Occipital lobe (tissue), 2 donors: ENCODE data around the gene ST6GALNAC4. TPM values are rescaled to one million over a fixed set of nuclear protein-coding genes. Genes with fewer than 3 reads are reported as not detected.

Experiments
- DNase-seq: peaks from one replicate; lab custom pipeline; 2025; lab: John Stamatoyannopoulos, UW
- total RNA-seq: library from RNA; depleted of rRNA; stranded (reverse); fragments of >200 nt; gene quantifications from one replicate; pipeline ENCODE4 v1.2.3, GENCODE V29; 2014

Gene ST6GALNAC4
- total RNA-seq, 1 donor from 2014 or later, result 10.5 TPM

DNA sequence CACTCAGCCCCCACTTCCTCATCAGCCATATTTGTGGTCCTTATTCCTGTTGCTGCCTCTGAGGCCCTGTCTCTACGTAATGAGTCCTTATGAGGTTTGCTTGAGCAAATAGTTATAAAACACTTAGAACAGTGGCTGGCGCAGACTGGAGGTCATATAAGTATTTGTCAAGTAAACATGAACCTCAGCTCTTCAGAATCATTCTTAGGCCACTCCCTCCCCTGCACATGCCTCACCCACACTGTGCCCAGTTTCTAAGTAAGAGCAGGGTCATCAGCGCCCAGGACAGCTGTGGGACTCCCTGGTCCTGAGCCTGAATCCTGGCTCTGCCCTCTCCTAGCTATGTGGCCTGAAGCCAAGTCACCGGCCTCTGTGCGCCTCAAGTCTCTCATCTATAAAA lies 4.0 kb downstream of the ST6GALNAC4 start:
- no peak for DNase-seq

- DNase-seq, result no peak
Measured at GRCh38 chr9:127912296-127912695, 4.5 kb downstream of the ST6GALNAC4 start.

DNA sequence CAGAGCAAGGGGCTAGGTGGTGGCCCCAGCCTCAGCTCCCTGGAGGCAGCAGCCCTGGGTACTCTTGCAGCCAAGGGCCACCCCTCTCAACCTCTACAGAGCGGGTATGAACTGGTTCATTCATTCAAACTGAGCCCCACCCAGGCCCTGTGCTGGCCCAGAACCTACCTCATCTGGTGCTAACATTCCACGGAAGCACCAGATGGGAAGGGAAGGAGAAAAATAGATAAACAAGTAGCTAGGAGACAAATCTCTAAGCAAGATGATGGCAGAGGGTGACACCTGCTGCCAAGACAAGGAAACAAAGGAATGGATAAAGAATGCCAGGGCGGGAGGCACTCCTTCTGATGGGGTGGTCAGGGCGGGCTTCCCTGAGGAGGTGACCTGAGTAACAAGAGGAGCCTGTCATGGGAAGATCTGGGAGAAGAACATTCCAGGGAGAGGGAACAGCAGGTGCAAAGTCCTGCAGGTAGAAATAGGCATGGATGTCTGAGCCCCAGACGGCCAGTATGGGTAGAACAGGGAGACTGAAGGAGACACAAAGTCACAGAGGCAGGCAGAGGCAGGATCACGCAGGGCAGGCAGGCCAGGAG lies 6.1 kb downstream of the ST6GALNAC4 start:
- no peak for DNase-seq

GRCh38 chr9:127909839-127910273 lies 7.0 kb downstream of the ST6GALNAC4 start:
- no peak for DNase-seq

GRCh38 chr9:127908660-127908926 lies 8.2 kb downstream of the ST6GALNAC4 start:
- no peak for DNase-seq

DNA sequence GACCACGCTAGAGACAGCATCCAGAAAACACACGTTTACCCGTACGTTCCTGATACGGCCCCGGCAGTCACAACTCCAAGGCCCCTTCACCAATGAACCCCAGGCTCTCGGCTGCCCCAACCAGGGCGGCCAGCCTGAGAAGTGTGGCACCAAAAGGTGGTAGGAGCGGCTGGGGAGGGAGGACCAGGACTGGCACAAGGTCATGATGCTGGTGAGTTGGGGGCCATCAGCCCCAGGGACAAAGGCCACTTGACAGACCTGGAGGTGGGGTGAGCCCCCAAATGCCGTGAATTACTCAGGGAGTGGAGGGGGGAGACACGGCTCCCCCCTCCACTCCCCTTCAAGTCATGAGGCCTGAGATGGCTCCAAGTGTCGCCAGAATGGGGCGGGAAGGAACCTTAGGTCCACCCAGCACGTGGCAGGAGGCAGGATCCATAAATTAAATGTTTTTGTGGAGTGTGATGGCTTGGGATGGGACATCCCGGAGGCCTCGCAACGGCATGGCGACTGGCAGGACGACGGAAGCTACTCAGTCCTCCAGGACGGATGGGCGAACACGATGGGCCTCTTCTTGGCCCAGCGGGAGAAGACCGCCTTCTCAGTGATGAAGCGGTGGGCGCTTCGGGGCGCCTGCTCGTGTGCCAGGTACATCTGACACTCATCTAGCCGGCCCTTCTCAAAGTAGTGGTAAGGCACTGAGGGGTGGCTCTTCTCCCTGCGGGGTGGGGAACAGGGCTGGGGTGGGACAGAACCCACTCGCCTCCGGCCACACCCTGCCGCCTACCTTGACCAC lies 8.8 kb downstream of the ST6GALNAC4 start:
- DNase-seq, result no peak

- DNase-seq, result no peak
Measured at GRCh38 chr9:127905788-127906191, 11.1 kb downstream of the ST6GALNAC4 start.

DNA sequence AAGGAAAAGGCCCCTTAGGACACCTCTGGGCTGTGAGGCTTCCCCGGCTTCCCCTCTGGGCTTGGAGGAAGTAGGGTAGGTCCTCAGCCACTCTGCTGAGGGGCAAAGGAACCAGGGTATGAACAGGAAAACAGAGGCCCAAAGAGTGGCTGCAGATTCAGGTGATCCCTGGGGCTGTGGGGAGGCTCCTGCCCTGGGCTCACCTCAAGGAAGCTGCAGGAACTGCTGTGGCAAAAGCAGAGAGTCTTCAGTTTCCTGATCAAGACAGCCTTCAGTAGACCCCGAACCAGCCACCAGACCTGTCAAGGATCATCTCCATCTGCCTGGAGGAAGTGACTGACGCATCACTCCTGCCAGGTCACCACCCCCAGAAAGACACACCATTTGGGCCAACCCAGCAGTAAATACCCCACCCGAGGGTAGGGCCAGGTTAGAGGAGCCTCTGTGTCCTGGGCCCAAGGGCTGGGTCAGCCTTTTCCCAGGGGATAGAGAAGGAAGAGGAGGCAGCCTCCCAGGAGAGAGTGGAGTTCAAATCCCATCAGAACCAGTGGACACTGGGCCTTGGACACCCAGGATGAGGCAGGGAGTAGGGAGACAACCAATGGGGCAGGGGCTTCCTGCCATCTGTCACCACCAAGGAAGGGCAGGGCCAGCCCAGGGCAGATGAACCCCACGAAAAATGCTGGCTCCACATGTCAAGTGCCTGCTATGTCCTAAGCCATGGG lies 11.7 kb downstream of the ST6GALNAC4 start:
- no peak for DNase-seq

DNA sequence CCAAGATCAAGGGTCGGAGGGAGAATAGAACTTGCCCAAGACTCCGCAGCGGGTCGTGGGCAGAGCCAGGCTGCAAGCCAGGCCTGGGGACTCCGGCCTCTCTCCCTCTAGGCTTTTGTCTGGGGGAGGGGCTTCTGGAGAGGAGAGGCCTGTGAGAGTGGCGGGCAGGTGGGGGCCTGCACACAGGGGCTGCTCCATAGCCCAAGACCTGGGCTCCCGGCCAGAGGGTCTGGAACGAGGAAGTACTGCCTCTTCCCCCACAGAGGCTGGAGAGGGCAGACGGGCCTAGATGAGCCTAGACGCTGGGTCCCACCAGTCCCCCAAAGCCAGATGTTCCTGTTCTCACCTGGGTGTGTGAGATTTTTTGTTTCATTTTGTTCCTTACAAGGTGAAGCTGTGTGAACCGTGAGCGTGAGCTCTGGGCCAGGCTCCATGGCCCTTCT lies 12.3 kb downstream of the ST6GALNAC4 start:
- no peak for DNase-seq

- DNase-seq, result no peak
Measured at GRCh38 chr9:127903557-127904475, 13.0 kb downstream of the ST6GALNAC4 start.

GRCh38 chr9:127899128-127899943 lies 17.5 kb downstream of the ST6GALNAC4 start, which contains the start of gene ST6GALNAC6:
TSS of gene ST6GALNAC6 (minus strand) at chr9:127899603. CDS start at chr9:127897981, 1,622 bp downstream.
- peak; percentile 44 for DNase-seq

GRCh38 chr9:127898433-127899127 lies 18.3 kb downstream of the ST6GALNAC4 start:
- DNase-seq, result no peak

DNA sequence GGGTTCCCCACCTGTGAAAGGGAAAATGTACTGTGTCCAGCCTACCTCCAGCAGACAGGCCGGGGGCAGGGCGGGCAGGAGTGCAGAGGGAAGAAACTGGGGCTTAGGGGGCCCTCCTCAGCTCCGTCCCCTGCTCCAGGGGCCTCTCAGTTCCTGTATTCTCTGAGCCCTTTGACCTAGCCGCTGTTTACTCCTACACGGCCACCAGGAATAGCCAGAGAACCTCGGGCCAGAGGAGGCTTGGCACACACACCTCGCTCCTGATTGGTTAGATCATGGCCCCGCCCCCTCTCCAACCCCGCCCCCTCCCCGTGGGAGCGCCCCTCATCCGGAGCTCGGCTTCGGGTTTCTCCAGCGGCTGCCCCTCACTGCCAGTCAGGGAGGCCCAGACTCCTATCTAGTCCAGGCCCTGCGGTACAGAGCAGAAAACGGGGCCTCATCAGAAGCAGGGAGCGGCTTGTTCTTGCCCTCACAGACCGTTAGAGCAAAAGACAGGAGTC lies 19.6 kb downstream of the ST6GALNAC4 start:
- DNase-seq, result peak; percentile 73

- no peak for DNase-seq
Measured at GRCh38 chr9:127896395-127897192, 20.2 kb downstream of the ST6GALNAC4 start.

DNA sequence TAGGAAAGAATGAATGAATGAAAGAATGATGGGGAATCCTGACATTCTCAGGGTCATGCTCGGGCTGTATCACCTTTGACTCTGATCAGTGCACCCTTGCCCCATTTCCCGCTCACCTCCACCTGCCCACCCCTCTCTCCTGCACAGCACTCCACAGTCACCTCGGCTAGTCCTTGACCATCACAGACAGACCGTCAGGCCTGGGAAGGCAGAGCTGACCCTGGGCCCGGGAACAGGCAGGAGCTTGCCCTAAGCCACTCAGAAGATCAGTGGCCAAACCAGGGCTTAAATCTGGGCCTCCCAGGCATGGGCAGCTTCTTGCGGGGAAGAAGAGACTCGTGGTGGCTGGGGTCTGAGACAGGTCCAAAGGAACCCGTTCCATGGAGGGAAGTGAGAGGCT lies 21.0 kb downstream of the ST6GALNAC4 start:
- no peak for DNase-seq

- peak; percentile 48 for DNase-seq
Measured at GRCh38 chr9:127893392-127893791, 23.4 kb downstream of the ST6GALNAC4 start.

- DNase-seq, result no peak
Measured at GRCh38 chr9:127892831-127893230, 24.0 kb downstream of the ST6GALNAC4 start.

DNA sequence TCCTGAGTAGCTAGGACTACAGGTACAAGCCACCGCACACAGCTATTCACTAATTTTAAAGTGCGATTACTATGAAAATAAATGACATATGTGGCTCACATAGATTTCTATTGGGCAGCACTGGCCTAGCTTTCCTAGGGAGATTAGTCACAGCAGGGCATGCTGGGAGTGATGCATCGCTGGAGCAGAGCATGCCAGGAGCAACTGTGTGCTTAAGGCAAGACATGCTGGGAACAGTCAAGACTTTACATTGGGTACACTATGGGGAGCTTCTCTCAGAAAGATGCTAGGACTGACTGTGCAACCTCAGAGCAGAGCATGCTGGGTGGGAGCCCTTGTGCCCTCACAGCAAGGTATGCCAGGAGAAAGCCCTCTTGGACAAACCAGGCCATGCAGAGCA lies 26.8 kb downstream of the ST6GALNAC4 start:
- DNase-seq, result no peak

DNA sequence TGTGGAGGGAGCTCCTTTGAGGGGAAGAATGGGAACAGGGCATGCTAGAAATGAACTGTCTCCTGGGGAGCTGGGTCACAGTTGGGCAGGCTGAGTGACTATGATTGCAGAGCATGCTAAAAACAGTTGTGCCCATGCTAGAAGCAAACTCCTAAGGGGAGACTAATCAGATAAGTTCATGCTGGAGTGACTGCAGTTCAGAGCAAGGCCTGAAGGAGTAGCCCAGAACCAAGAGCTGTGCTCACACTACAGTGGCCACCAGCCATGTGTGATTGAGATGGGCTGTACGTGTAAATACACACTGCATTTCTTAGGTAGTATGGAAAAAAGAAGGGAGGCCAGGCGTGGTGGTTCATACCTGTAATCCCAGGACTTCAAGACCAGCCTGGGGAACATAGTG lies 29.0 kb downstream of the ST6GALNAC4 start:
- no peak for DNase-seq
